Lung (tissue), 12 donors: ENCODE measurements around the gene DIP2C. TPM values are rescaled to one million over a fixed set of nuclear protein-coding genes. Genes with fewer than 3 reads are reported as not detected.

Experiments used
- ATAC-seq: fragments of 200-7000 bp; cut with Tn5 transposase; one replicate; pipeline ENCODE4 v1.9.1; 2020; ENCODE audit warnings: moderate number of reproducible peaks; ENCODE audit not compliant: insufficient read depth, low FRiP score
- DNase-seq, 3 donors: peaks; one replicate each; pipeline ENCODE4 v3.0.0-alpha.2; 2013 to 2017
- H3K27ac ChIP-seq, 2 donors: one replicate each; pipeline ENCODE4 v1.5.1; 2013; ENCODE audit warnings: mild to moderate bottlenecking in 2 of 2, moderate library complexity in 2 of 2, control low read depth in 1 of 2, inconsistent platforms in 1 of 2, low read depth in 1 of 2, low read length in 1 of 2
- H3K27me3 ChIP-seq, 3 donors: one replicate each; pipeline ENCODE4 v1.5.1; 2013; ENCODE audit warnings: low read length in 2 of 3; ENCODE audit not compliant: control insufficient read depth in 3 of 3, insufficient read depth in 3 of 3
- H3K36me3 ChIP-seq, 4 donors: one replicate each; pipeline ENCODE4 v1.5.1; 2013; ENCODE audit warnings: low read length in 4 of 4, mild to moderate bottlenecking in 1 of 4, moderate library complexity in 1 of 4; ENCODE audit not compliant: control insufficient read depth in 4 of 4, insufficient read depth in 4 of 4
- H3K4me1 ChIP-seq, 5 donors: one replicate each; pipeline ENCODE4 v1.5.1; 2013; ENCODE audit warnings: low read length in 5 of 5, mild to moderate bottlenecking in 2 of 5, moderate library complexity in 1 of 5; ENCODE audit not compliant: control insufficient read depth in 5 of 5, insufficient read depth in 5 of 5
- H3K4me3 ChIP-seq: one replicate; pipeline ENCODE4 v1.5.1; 2013; ENCODE audit warnings: mild to moderate bottlenecking, control low read depth, moderate library complexity
- H3K9ac ChIP-seq, 2 donors: one replicate each; pipeline ENCODE4 v1.5.1; 2013; ENCODE audit warnings: low read length in 2 of 2, control low read depth in 1 of 2; ENCODE audit not compliant: insufficient read depth in 1 of 2
- H3K9me3 ChIP-seq, 4 donors: one replicate each; pipeline ENCODE4 v1.5.1; 2013; ENCODE audit warnings: low read length in 3 of 4, mild to moderate bottlenecking in 1 of 4, moderate library complexity in 1 of 4; ENCODE audit not compliant: control insufficient read depth in 4 of 4, insufficient read depth in 3 of 4
- WGBS, 2 donors: extraction: QIAGEN DNeasy Blood & Tissue Kit; methylation state at CpG; one replicate each; pipeline ENCODE4 v1.1.7; 2013; 5-methylcytosine and 5-hydroxymethylcytosine counted together
- polyA plus RNA-seq, 2 donors: library from polyadenylated mRNA; stranded (reverse); fragments of 200-250 nt; gene quantifications; one replicate each; pipeline ENCODE4 v1.2.1, GENCODE V29; 2013
- total RNA-seq, 2 donors: library from RNA; depleted of rRNA in 1 of 2; stranded (reverse); fragments of >200 nt in 1 of 2; gene quantifications; one replicate each; pipeline ENCODE4 v1.2.1, GENCODE V29; 2014 to 2021
- TF ChIP-seq, protein P1 (sequence below): IDR thresholded peaks from 2 replicates; pipeline ENCODE4 v1.5.1; 2012; ENCODE audit warnings: mild to moderate bottlenecking; ENCODE audit errors: control extremely low read depth, extremely low read depth
- donor health status: control.
- donor health status: control.
- donor health status: Bipolar disorder and iron deficiency.
- donor health status: healthy.
- donor health status: DM: yes; HTN: yes; CAD: no.

The DIP2C gene
- total and polyA plus RNA-seq, 4 donors, result 3.6 to 20.0 (median 9.5) TPM

DNA sequence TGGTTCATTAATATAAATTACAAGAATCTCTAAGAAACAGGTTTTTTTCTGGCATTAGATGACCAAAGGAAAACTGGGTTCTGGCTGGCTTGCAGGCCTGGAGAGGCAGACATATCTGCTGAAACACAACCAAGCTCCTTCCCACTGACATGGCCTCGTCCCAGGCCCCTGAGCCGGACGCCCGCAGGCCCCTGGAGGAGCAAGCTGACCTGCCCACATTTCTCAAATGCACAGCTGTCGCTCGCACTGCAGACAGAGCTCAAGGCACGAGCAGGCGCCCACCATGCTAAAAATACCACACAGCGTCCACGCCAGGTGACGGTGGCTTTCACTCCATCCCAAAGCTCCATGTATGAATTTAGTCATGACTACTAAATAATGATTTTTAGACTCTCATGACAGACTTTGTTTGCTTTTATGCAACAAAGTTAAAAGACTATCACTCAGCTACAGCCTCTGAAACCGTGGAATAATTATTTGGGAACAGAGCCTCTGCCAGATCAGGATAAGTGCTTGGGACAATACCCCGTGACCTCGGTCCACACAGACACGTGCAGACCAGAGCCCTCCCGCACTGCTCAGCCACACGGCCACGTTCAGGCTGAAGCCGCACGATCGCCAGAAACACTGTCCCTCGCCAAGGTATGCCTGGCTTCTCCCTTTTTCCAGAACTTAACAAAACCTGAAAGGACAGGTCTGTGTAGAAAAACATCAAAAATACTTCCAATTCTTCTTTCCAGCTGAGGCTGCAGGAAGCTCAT, 71.1 kb downstream of the DIP2C start:
- Histone ChIP-seq H3K9ac (no peak overlapping the region), H3K4me1 (peaks cover 10 to 47% (median 37%) of the 10 kb centered on the region in 5 donors), H3K9me3 (no peaks in the 10 kb centered on the region), H3K36me3 (no peaks in the 10 kb centered on the region), H3K27ac (no peak overlapping the region), H3K27me3 (no peaks in the 10 kb centered on the region), H3K4me3 (no peak overlapping the region)
- no peak for DNase-seq
- TF ChIP-seq, protein P1, sequence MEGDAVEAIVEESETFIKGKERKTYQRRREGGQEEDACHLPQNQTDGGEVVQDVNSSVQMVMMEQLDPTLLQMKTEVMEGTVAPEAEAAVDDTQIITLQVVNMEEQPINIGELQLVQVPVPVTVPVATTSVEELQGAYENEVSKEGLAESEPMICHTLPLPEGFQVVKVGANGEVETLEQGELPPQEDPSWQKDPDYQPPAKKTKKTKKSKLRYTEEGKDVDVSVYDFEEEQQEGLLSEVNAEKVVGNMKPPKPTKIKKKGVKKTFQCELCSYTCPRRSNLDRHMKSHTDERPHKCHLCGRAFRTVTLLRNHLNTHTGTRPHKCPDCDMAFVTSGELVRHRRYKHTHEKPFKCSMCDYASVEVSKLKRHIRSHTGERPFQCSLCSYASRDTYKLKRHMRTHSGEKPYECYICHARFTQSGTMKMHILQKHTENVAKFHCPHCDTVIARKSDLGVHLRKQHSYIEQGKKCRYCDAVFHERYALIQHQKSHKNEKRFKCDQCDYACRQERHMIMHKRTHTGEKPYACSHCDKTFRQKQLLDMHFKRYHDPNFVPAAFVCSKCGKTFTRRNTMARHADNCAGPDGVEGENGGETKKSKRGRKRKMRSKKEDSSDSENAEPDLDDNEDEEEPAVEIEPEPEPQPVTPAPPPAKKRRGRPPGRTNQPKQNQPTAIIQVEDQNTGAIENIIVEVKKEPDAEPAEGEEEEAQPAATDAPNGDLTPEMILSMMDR, result no peak
- WGBS, 2 donors, result 79 to 84% methylated on average over 22 of the region's 22 CpGs
- no peak for ATAC-seq

DNA sequence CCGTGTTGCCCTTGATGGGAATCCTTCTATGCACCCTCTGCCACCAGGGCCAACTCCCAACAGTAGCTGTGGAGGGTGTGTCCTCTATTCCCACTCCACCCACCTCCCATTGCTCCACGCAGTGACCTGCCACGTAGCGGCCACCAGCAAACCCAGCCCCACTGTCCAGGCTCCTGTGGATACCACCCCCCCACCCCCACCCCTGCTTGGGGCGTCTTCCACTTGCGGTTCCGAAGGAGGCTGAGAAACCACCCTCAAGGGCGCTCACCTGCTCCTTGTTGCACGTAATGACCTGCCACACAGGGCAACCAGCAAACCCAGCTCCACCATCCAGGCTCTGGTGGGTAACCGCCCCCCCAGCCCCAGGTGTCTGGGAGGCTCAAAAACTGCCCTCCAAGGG, 72.0 kb downstream of the DIP2C start:
- H3K27ac ChIP-seq, result no peak overlapping the region
- no peaks in the 10 kb centered on the region for H3K36me3 ChIP-seq
- TF ChIP-seq, protein P1, result no peak
- H3K9me3 ChIP-seq, result no peaks in the 10 kb centered on the region
- ATAC-seq (no peak), DNase-seq (no peak)
- H3K9ac ChIP-seq, result no peak overlapping the region
- WGBS, 2 donors, result 79 to 95% methylated on average over 10 of the region's 10 CpGs
- H3K4me1 ChIP-seq, result peaks cover 10 to 50% (median 38%) of the 10 kb centered on the region in 5 donors
- no peaks in the 10 kb centered on the region for H3K27me3 ChIP-seq
- no peak overlapping the region for H3K4me3 ChIP-seq

GRCh38 chr10:615583-616152, 73.8 kb downstream of the DIP2C start:
- no peak for ATAC-seq

More at GRCh38 chr10:615583-616152, 73.8 kb downstream of the DIP2C start:
- WGBS, 2 donors, result 92 to 94% methylated on average over 13 of the region's 13 CpGs
- Histone ChIP-seq H3K27me3 (no peaks in the 10 kb centered on the region), H3K9me3 (no peaks in the 10 kb centered on the region), H3K36me3 (no peaks in the 10 kb centered on the region), H3K4me1 (peaks cover 5 to 48% (median 37%) of the 10 kb centered on the region in 5 donors), H3K27ac (no peak overlapping the region), H3K9ac (peak overlapping the region in 1 of 2 donors; percentile 19), H3K4me3 (no peak overlapping the region)
- TF ChIP-seq, protein P1, result no peak
- no peak for DNase-seq
